K562 (cell line): ENCODE results near the gene TRAPPC5. TPM values are rescaled to one million over a fixed set of nuclear protein-coding genes. Genes with fewer than 3 reads are reported as not detected.

ENCODE experiments used
- ATAC-seq: fragments of 200-7000 bp; cut with Tn5 transposase; 3 replicates; pipeline ENCODE4 v1.9.1; 2020; ENCODE audit warnings: moderate library complexity
- BruUV-seq: library from RNA; stranded (reverse); fragments of 400-500 nt; replicated peaks from 2 replicates; lab custom pipeline; 2021; lab: Mats Ljungman, UMichigan
- CTCF ChIA-PET: fragments of 300-600 bp; formaldehyde crosslinking; extraction: SDS; loops from one replicate; lab custom pipeline; 2021; ENCODE audit warnings: low intra/inter-chr PET ratio; lab: Yijun Ruan, JAX
- POLR2A ChIA-PET: fragments of 300-600, 350-650 bp; sonication (Branson Sonifier 250); formaldehyde crosslinking; extraction: SDS; loops from one replicate; lab custom pipeline; 2021; ENCODE audit warnings: antibody characterized with exemption, inconsistent platforms; lab: Yijun Ruan, JAX
- DNase-seq, 4 experiments: peaks; one replicate each; pipeline versions ENCODE4 v3.0.0 to v3.0.0-alpha.2; 2011 to 2018; ENCODE audit warnings: low spot score in 3 of 4, mixed read lengths in 3 of 4; ENCODE audit errors: extremely low read depth in 1 of 4
- FAIRE-seq: peaks from 2 replicates; lab custom pipeline; 2011; peaks lifted over from hg19 to GRCh38; lab: Jason Lieb, UNC
- H2AFZ ChIP-seq: 2 replicates; pipeline ENCODE4 v1.6.0; 2011; ENCODE audit warnings: low read depth, low read length, control low read depth, inconsistent platforms
- H3K27ac ChIP-seq: fragments of 200-600 bp; 3 replicates; pipeline ENCODE4 v1.8.0; 2011; ENCODE audit warnings: low read depth, mild to moderate bottlenecking, control low read depth, inconsistent platforms, low read length, moderate library complexity, mixed read lengths; ENCODE audit errors: extremely low read depth
- H3K27me3 ChIP-seq, 2 experiments: fragments of 300-600 bp in 1 of 2; 2 replicates in 1 of 2; 3 replicates in 1 of 2; pipeline versions ENCODE4 v1.6.0 to v1.8.0; 2011; ENCODE audit warnings: inconsistent platforms in 2 of 2, low read length in 2 of 2, mild to moderate bottlenecking in 1 of 2, mixed read lengths in 1 of 2, moderate library complexity in 1 of 2; ENCODE audit not compliant: control insufficient read depth in 2 of 2, insufficient read depth in 2 of 2
- H3K36me3 ChIP-seq: fragments of 300-600 bp; 3 replicates; pipeline ENCODE4 v1.8.0; 2011; ENCODE audit warnings: mild to moderate bottlenecking, low read length, inconsistent platforms; ENCODE audit not compliant: control insufficient read depth, insufficient read depth
- H3K4me1 ChIP-seq, 2 experiments: fragments of 200-600 bp in 1 of 2; replicated peaks in 1 of 2; 2 replicates in 1 of 2; 3 replicates in 1 of 2; pipeline versions ENCODE4 v1.5.1 to v1.8.0; 2011; ENCODE audit warnings: inconsistent platforms in 2 of 2, low read length in 2 of 2, mild to moderate bottlenecking in 1 of 2, mixed read lengths in 1 of 2, moderate library complexity in 1 of 2; ENCODE audit not compliant: control insufficient read depth in 2 of 2, insufficient read depth in 2 of 2
- H3K4me2 ChIP-seq: 2 replicates; pipeline ENCODE4 v1.6.1; 2011; ENCODE audit warnings: low read length, control low read depth, inconsistent platforms, mixed read lengths; ENCODE audit not compliant: insufficient read depth
- H3K4me3 ChIP-seq: fragments of 200-600 bp; sonication (generic), shearing (Covaris generic); 2 replicates; pipeline ENCODE4 v1.5.1; 2016; ENCODE audit warnings: control low read depth, inconsistent platforms
- H3K79me2 ChIP-seq: fragments of 200-600 bp; 3 replicates; pipeline ENCODE4 v1.8.0; 2011; ENCODE audit warnings: low read length, inconsistent platforms; ENCODE audit not compliant: control insufficient read depth, insufficient read depth
- H3K9ac ChIP-seq, 2 experiments: 2 replicates each; pipeline versions ENCODE4 v1.6.0 to v1.6.1; 2011; ENCODE audit warnings: low read depth in 2 of 2, low read length in 2 of 2, control low read depth in 1 of 2, inconsistent platforms in 1 of 2, mild to moderate bottlenecking in 1 of 2, mixed read lengths in 1 of 2; ENCODE audit not compliant: insufficient read depth in 1 of 2
- H3K9me1 ChIP-seq: one replicate; pipeline ENCODE4 v1.6.0; 2011; ENCODE audit warnings: inconsistent platforms, mild to moderate bottlenecking, low read length, moderate library complexity; ENCODE audit not compliant: control insufficient read depth, insufficient read depth
- H3K9me3 ChIP-seq: replicated peaks from 2 replicates; pipeline ENCODE4 v1.5.1; 2011; ENCODE audit warnings: low read depth, low read length, inconsistent platforms; ENCODE audit not compliant: control insufficient read depth, insufficient read depth
- H4K20me1 ChIP-seq: replicated peaks from 2 replicates; pipeline ENCODE4 v1.6.1; 2011; ENCODE audit warnings: low read length, inconsistent platforms, mixed read lengths; ENCODE audit not compliant: control insufficient read depth, insufficient read depth
- CBX8 ChIP-seq: fragments of 200-600 bp; sonication (generic); IDR thresholded peaks from 2 replicates; pipeline ENCODE4 v1.6.1; 2012; ENCODE audit warnings: borderline replicate concordance, mixed run types, low read depth, mild to moderate bottlenecking, moderate library complexity, mixed read lengths, low read length, control low read depth, inconsistent platforms; ENCODE audit not compliant: poor library complexity, severe bottlenecking; ENCODE audit errors: extremely low read depth
- CHAMP1 ChIP-seq: fragments of 450-650 bp; IDR thresholded peaks from 2 replicates; pipeline ENCODE4 v1.6.1; 2016; ENCODE audit warnings: mild to moderate bottlenecking
- DNMT1 ChIP-seq: fragments of 450-650 bp; IDR thresholded peaks from 2 replicates; pipeline ENCODE4 v1.6.1; 2016; ENCODE audit warnings: antibody characterized with exemption, mild to moderate bottlenecking
- GABPB1 ChIP-seq: sonication (generic); formaldehyde crosslinking; IDR thresholded peaks from 2 replicates; pipeline ENCODE4 v1.8.0; 2022; ENCODE audit warnings: mild to moderate bottlenecking, missing genetic modification reagents
- GTF2E2 ChIP-seq: fragments of 200-800 bp; sonication (Bioruptor generic); IDR thresholded peaks from 2 replicates; pipeline ENCODE4 v1.6.1; 2016; ENCODE audit warnings: missing genetic modification characterization, missing compliant biosample characterization
- HDAC3 ChIP-seq: fragments of 450-650 bp; IDR thresholded peaks from 2 replicates; pipeline ENCODE4 v1.6.1; 2018; ENCODE audit warnings: borderline replicate concordance, mild to moderate bottlenecking, moderate library complexity; ENCODE audit not compliant: partially characterized antibody
- HNRNPK ChIP-seq: fragments of 200-400 bp; formaldehyde crosslinking; IDR thresholded peaks from one replicate; pipeline ENCODE4 v1.6.1; 2018; ENCODE audit warnings: mild to moderate bottlenecking, low read depth, low read length; ENCODE audit not compliant: poor library complexity, severe bottlenecking
- MECOM ChIP-seq: fragments of 250-450 bp; sonication (Bioruptor Pico); IDR thresholded peaks from 2 replicates; pipeline ENCODE4 v1.8.0; 2022; ENCODE audit warnings: inconsistent platforms
- POLR2AphosphoS2 ChIP-seq: IDR thresholded peaks from 2 replicates; pipeline ENCODE4 v1.6.1; 2012; ENCODE audit warnings: low read length, improper control_type of control experiment
- SMAD3 ChIP-seq: fragments of 450-650 bp; formaldehyde crosslinking; conservative IDR thresholded peaks from 2 replicates; pipeline ENCODE4 v1.4.0; 2020; ENCODE audit warnings: mild to moderate bottlenecking
- SUPT5H ChIP-seq: fragments of 450-650 bp; IDR thresholded peaks from 2 replicates; pipeline ENCODE4 v1.6.1; 2016
- ZNF184 ChIP-seq: sonication (generic); formaldehyde crosslinking; IDR thresholded peaks from 2 replicates; pipeline ENCODE4 v1.5.0; 2020; ENCODE audit warnings: missing genetic modification reagents
- ZNF699 ChIP-seq: fragments of 250-450 bp; sonication (Bioruptor Pico); IDR thresholded peaks from 2 replicates; pipeline ENCODE4 v1.8.0; 2021; ENCODE audit warnings: mild to moderate bottlenecking, moderate library complexity; ENCODE audit not compliant: insufficient replicate concordance
- ZNF76 ChIP-seq: fragments of 250-450 bp; sonication (Bioruptor Pico); IDR thresholded peaks from 2 replicates; pipeline ENCODE4 v1.4.0; 2020; ENCODE audit warnings: mild to moderate bottlenecking, moderate library complexity, borderline replicate concordance
- WGBS: fragments of 100-300 bp; shearing (Covaris generic); methylation state at CpG from one replicate; pipeline ENCODE4 v1.1.6; 2016; ENCODE audit warnings: low coverage, mixed read lengths; ENCODE audit not compliant: insufficient coverage; ENCODE audit errors: missing lambda C conversion rate; 5-methylcytosine and 5-hydroxymethylcytosine counted together
- in situ Hi-C: fragments of 300-500 bp; cut with MboI; formaldehyde crosslinking; loops from 4 replicates; pipeline ENCODE4 v1.15.0; 2018; ENCODE audit warnings: inconsistent platforms, mixed read lengths
- intact Hi-C: fragments of 100-400 bp; cut with micrococcal nuclease; formaldehyde crosslinking; loops from 2 replicates; pipeline ENCODE4 v1.14.2; 2022
- polyA plus RNA-seq, 8 experiments: library from polyadenylated mRNA; depleted of rRNA in 4 of 8; stranded (reverse) in 5 of 8; unstranded in 3 of 8; fragments of >200 nt; fragmentation: Nextera tagmentation in 2 of 8; fragmentation: Illumina TruSeq in 1 of 8; extraction: Ambion mirVana in 2 of 8; extraction: Trizol in 1 of 8; gene quantifications; 2 replicates each; pipeline versions ENCODE4 v1.2.1 to v1.2.3, GENCODE V29; 2011 to 2014; ENCODE audit warnings: inconsistent platforms in 1 of 8, missing spikeins in 1 of 8
- total RNA-seq, 7 experiments: library from RNA; depleted of rRNA in 6 of 7; stranded (reverse); fragments of >200 nt in 6 of 7; fragmentation: Illumina TruSeq in 2 of 7; extraction: Trizol in 2 of 7; gene quantifications; 2 replicates each; pipeline versions ENCODE4 v1.2.1 to v1.2.3, GENCODE V29; 2011 to 2021; ENCODE audit warnings: low replicate concordance in 1 of 7

TRAPPC5 gene
- total and polyA plus RNA-seq, 9 of the 15 experiments (the other 6 are each of a cell fraction or from before 2014, with no cell fraction given): 2.0 to 76.9 (median 29.3) TPM

GRCh38 chr19:7699003-7699402 is 18.4 kb downstream of the TRAPPC5 start:
- Histone ChIP-seq H2AFZ (no peak overlapping the region), H3K9me3 (no peaks in the 10 kb centered on the region), H3K36me3 (no peaks in the 10 kb centered on the region), H3K79me2 (no peaks in the 10 kb centered on the region), H4K20me1 (no peaks in the 10 kb centered on the region; the same call in 1 of the 2 replicates), H3K4me1 (peaks cover 2 to 8% of the 10 kb centered on the region in 2 experiments; a peak in 4 of 5 replicates), H3K4me2 (no peak overlapping the region), H3K4me3 (no peak overlapping the region), H3K27me3 (peaks cover 13 to 62% of the 10 kb centered on the region in 2 experiments; a peak in 4 of 5 replicates), H3K9me1 (no peaks in the 10 kb centered on the region), H3K9ac (peak overlapping the region in 1 of 2 experiments; percentile 58; a peak in 1 of 4 replicates), H3K27ac (no peak overlapping the region)
- ATAC-seq: no peak
- 4% methylated on average over 2 of the region's 2 CpGs for WGBS
- TF ChIP-seq GTF2E2 (tag): no peak
- TF ChIP-seq HNRNPK: no peak
- TF ChIP-seq DNMT1: no peak
- no peak for TF ChIP-seq ZNF76 (CRISPR knock-in tag)
- TF ChIP-seq SMAD3 (CRISPR knock-in tag): no peak
- TF ChIP-seq MECOM (CRISPR knock-in tag): no peak
- no peak for TF ChIP-seq ZNF184
- no peak for TF ChIP-seq GABPB1 (CRISPR knock-in tag)
- TF ChIP-seq POLR2AphosphoS2: no peak
- TF ChIP-seq SUPT5H: no peak
- TF ChIP-seq CBX8: no peak
- no peak for TF ChIP-seq CHAMP1
- TF ChIP-seq ZNF699 (CRISPR knock-in tag): no peak
- no peak for TF ChIP-seq HDAC3
- POLR2A ChIA-PET: interaction anchor here (1.3 kb wide), 1 partner anchor 61 kb away, joined by 3 read pairs; no protein-coding TSS in a partner anchor
- in situ Hi-C loops (no loop called here), intact Hi-C loops (no loop called here)
- no peak for DNase-seq
- CTCF ChIA-PET: no interaction called here
- BruUV-seq: no TSS peak
- no peak for FAIRE-seq
